Stimulated activated CD4-positive, alpha-beta T cell treated with anti-CD3 and anti-CD28 coated beads, Interleukin-4, amount 100 ng/mL, for 48 hours (primary cell): ENCODE measurements around the gene ARF1.

Experiments
- DNase-seq, 2 donors: peaks; one replicate each; pipeline ENCODE4 v3.0.0-alpha.2; 2020; ENCODE audit warnings: low read depth in 2 of 2

Gene ARF1

GRCh38 chr1:228122921-228123441, 40.5 kb downstream of the ARF1 start:
- no peak for DNase-seq

- no peak for DNase-seq
These were observed 41.0 kb downstream of the ARF1 start for GRCh38 chr1:228123505-228123904.

- DNase-seq = no peak
These were observed 42.7 kb downstream of the ARF1 start for GRCh38 chr1:228125185-228125584.

DNA sequence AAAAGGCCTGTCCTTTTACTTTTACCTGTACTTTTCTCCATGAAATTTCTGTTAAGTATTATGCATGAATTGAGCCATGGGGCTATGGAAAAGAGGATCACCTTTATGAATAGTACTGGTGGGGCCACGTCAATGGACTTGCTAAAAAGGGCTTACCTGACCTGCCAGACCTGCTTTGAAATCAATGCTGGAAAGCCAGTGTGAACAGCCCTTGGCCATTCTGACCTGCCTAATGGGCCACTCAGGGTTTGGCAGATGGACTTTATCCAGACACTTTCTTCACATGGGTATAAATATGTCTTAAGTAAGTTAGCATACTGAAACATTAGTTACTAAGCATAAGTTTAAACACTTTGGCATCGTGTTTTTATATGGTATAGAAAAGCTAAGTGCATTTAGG, 49.3 kb downstream of the ARF1 start:
- DNase-seq = no peak

DNA sequence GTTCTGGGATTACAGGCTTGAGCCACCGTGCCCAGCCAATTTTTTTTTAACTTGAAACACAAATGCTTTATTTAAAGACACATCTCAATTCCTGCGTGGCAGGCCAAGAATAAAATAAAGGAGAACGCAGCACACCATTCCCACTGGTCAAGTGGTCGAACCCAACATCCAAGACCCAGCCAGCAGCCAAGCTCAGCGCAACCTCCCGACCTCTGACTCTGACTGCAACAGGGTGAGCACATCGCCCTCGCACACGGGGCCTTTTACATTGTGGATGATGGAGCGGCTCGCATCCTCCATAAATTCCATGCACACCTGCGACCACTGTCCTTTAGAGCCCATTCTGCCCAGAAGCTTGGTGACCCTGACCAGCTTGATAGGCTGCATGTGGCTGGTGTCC, 52.1 kb downstream of the ARF1 start:
- DNase-seq = no peak

DNA sequence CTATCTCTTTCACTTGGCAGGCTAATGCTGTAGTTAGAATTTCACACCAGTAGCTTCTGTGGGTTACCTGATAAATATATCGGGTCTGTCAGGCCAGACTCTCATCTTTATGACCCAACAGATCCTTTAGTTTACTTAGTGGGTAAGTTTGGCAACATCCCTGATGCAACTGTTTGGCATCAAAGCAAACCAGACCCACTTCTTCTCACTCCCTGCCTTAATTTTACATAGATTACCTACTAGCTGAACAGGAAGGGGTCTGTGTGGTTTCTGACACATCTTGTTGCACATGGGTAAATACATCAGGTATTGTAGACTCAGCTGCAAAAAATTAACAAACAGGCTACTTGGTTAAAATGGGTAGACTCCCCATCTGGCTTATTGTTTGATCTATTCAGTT, 54.4 kb downstream of the ARF1 start:
- DNase-seq = no peak

DNA sequence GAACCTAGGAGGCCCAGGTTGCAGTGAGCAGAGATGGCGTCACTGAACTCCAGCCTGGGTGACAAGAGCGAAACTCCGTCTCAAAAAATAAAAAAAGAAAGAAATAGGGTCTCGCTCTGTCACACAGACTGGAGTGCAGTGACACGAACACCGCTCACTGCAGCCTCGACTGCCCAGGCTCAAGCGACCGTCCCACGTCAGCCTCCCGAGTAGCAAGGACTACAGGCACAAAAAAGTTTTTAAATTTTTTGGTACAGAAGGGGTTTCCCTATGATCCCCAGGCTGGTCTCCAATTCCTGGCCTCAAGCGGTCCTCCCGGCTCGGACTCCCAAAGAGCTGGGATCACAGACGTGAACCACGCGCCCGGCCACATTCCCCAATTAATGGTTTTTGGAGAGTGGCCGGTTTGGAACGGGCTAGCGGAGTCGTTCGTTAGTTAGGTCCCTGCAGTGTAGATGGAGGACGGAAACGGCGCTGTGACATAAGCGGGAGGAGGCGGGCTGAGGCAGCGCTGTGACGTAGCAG, 57.0 kb downstream of the ARF1 start:
- no peak for DNase-seq

- DNase-seq = peak; percentile 99 to 100
These were observed 57.6 kb downstream of the ARF1 start, which contains the start of gene GUK1 for GRCh38 chr1:228139931-228140723. Gene GUK1 (plus strand): TSS chr1:228140279. CDS start chr1:228140303, 24 bp downstream.

GRCh38 chr1:228140724-228141225, 58.3 kb downstream of the ARF1 start:
- DNase-seq = no peak

DNA sequence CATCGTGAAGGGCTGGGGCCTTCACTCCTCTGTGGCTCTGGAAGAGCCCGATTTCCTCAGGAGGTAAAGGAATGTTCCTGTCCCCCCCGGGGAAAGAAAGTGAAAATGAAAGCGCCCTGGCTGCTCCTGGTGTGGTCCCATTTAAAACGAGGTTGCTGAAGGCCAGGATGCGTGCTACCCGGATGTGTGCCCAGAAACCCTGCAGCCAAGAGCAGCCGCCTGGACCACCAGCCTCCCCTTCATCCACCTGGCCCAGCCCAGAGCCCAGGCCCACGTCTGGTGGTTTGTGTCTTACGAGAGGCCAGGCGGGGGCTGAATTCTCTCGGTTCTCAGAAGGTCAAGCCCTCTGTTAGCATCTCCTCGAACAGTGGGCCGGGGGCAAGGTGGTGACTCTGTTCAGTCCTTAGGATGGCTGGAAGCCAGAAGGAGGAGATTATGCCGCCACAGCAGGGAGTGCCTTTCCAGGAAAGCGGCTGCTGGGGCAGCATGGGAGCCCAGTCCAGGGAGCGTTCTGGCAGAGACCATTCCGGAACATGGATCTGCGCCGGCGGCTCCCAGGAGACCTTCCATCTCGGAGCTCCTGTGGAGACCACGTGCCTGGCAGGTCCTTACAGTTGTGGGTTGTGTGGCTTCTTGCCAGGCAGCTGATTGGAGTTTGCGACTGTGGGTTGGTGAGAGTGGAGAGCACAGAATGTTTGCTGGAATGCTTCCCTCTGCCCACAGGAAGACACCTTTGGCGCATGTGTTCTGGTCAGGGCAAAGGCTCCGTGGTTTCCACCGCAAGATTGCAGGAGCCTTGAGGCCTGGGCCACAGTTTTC, 58.9 kb downstream of the ARF1 start:
- no peak for DNase-seq

DNA sequence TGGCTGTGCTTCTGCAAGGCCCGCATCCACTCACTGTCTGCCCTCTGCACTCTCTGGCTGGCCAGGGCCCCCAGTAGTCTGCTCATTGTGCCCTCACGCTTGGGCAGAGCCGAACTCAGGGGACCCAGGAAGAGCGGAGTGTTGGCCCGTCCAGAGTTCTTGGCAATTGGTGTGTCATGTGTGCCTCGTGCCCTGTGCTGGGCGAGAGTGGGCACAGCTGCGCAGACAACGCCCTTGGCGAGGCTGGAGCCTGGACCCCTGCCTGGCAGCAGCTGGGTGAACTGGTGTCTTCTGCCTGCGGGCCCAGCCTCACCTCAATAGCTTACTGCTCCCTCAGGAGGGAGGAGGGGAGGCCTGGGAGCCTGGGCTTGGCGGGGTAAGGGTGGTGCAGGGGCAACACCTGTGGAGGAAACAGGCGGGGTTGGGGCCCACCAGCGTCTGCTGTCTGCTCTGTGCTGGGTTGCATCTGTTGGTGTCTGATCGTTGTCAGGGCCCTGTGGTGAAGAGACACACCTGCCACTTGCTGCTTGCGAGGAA, 59.7 kb downstream of the ARF1 start:
- DNase-seq = no peak

GRCh38 chr1:228142701-228143136, 60.2 kb downstream of the ARF1 start:
- no peak for DNase-seq

DNA sequence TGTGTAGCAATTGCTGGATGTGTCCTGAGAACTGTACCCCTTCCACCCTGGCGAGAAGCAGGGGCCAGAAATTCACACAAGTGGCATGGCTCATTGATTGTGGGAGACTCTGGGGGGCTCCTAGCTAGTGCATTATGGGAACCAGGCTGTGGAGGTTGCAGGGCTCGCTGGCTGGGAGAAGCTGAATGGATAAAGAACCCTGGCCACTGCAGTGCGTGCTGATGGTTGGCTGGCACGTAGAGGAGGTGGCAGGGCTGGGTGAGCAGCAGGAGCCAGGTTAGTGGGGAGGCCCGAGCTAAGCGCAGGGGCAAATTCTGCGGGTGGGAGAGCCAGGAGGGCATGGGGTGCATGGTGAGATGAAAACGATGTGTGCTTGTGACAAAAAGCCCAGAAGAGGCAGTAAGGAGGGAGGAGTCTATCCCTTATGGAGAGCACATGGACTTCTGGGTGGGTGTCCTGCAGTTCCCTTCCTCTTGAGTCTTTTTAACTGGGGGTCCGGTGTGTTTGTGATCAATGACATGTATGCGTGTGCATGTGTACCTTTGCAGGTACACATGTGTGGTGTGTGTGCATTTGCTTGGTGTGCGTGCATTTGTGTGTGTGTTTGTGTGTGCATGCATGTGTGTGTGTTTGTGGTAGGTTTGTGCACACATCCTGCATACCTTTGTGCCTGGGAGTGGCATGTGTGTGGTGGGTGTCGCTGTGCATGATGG, 61.1 kb downstream of the ARF1 start:
- DNase-seq = no peak

- no peak for DNase-seq
These were observed 61.9 kb downstream of the ARF1 start for GRCh38 chr1:228144193-228144992.

- no peak for DNase-seq
These were observed 62.5 kb downstream of the ARF1 start for GRCh38 chr1:228144993-228145343.

DNA sequence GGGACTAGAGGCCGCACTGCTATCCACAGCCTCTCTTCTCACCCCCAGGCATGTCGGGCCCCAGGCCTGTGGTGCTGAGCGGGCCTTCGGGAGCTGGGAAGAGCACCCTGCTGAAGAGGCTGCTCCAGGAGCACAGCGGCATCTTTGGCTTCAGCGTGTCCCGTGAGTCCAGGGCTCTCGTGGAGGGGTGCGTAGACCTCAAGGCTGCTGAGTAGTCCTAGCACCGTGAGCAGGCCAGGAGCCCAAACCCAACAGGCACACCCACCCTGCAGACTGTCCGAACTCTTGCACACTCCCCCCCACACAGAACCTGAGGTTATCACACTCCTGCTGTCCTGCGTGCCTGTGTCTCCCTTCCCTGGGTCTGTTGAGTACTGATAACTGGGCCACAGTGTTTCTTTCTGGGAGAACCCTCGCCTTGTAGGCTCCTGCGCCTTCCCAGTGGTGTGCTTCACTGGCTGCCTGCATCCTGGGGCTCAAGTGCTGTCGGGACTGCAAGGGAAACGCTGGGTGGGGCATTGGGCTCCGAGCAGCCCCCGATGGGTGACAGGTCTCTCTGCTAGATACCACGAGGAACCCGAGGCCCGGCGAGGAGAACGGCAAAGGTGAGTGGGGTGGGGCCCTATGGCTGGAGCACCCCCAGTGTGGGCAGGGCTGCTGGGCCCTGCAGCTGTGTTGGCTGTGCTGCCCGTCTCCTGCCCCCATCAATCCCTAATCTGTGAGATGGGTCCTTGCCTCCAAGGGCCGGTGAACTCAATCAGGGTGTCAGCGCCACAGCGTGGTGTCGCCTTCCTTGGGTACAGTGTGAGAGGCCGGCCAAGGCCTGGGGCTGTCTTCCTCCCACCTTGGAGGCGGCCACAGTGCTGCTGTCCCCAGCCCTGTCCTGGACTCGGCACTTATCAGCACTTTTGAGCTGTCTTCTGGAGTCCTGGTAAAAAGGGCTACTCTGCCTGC, 63.2 kb downstream of the ARF1 start:
- no peak for DNase-seq

DNA sequence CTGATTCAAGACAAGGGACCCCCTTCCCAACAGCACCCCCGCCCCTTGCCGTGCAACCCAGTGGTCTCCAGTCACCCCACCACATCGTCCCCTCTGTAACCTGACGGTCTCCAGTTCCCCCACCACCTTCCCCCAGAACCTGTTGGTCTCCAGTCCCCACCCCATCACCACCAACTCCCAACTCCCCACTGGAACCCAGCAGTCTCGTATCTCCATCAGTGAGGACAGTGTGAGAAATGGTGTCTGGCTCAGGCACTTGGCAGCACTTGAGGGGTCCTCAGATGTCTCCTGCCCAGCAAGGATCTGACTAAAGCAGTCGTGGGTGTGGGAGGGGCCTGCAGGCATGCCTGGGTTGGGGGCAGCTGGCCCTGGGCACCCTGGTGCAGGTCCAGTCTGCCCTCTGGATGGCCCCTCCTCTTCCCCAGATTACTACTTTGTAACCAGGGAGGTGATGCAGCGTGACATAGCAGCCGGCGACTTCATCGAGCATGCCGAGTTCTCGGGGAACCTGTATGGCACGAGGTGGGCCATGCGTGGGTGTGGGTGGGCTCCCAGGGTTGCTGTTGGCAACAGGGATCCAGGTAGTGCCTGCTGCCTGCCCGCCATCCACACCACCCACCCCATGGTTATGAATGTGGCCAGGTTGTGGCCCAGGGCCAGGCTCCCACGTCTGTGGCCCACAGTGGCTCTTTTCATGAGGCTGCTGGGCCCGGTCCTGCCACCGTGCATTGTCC, 64.1 kb downstream of the ARF1 start:
- no peak for DNase-seq

DNA sequence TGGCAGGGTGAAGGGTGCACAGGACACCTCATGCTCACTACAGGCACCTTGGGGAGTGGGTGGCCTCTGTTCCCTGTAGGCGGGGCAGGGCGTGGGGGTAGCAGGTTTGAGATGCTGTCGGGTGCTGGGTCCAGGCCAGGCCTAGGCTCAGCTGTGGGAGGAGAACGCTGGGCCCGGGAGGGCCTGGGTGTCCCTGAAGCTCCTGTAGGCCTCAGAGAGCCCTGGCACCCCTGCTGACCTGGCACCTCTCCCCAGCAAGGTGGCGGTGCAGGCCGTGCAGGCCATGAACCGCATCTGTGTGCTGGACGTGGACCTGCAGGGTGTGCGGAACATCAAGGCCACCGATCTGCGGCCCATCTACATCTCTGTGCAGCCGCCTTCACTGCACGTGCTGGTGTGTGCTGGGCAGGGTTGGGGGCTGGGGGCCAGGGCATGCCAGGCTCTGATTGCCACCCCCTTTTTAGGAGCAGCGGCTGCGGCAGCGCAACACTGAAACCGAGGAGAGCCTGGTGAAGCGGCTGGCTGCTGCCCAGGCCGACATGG, 64.7 kb downstream of the ARF1 start:
- DNase-seq = no peak
